Measurements from ENCODE around the gene BACH2. TPM values are rescaled to one million over a fixed set of nuclear protein-coding genes. Genes with fewer than 3 reads are reported as not detected.

Gene BACH2
- total and polyA plus RNA-seq, 2 of the 8 experiments (the other 6 are each of a cell fraction or from before 2014, with no cell fraction given): 1.9 to 5.9 TPM

- Histone ChIP-seq H2AK5ac (ENCODE audit: low read depth, low read length) (no peak overlapping the region), H3K79me1 (ENCODE audit: low read depth, low read length) (no peaks in the 10 kb centered on the region), H4K20me1 (replicated peaks in 1 of 2; ENCODE audit: control insufficient read depth in 1 of 2, insufficient read depth in 2 of 2, low read length in 2 of 2) (no peaks in the 10 kb centered on the region), H2BK15ac (ENCODE audit: low read length) (no peak overlapping the region), H2BK20ac (ENCODE audit: low read length) (no peak overlapping the region), H3K27ac (ENCODE audit: low read depth, low read length) (no peak overlapping the region), H3K4me1 (replicated peaks in 1 of 4; ENCODE audit: control insufficient read depth in 3 of 4, insufficient read depth in 4 of 4, low read length in 3 of 4) (peaks cover 0 to 3% (median 1%) of the 10 kb centered on the region in 4 experiments; a peak in 2 of 7 replicates), H3K4ac (replicated peaks; ENCODE audit: insufficient read length, low read depth, low read length) (no peak overlapping the region), H3K9me3 (ENCODE audit: insufficient read depth in 2 of 2, low read depth in 1 of 2, low read length in 1 of 2) (no peaks in the 10 kb centered on the region; a peak in 1 of 4 replicates), H3K27me3 (replicated peaks in 1 of 4; ENCODE audit: control insufficient read depth in 3 of 4, extremely low read depth in 1 of 4, insufficient read depth in 3 of 4, low read length in 3 of 4) (no peaks in the 10 kb centered on the region), H3K18ac (ENCODE audit: extremely low read depth, low read length) (no peak overlapping the region), H3K23me2 (ENCODE audit: low read depth, low read length) (no peaks in the 10 kb centered on the region), H2AFZ (ENCODE audit: low read length) (no peak overlapping the region), H2BK120ac (replicated peaks; ENCODE audit: low read depth, low read length) (no peak overlapping the region), H3K14ac (ENCODE audit: insufficient read length) (no peak overlapping the region), H3K56ac (replicated peaks; ENCODE audit: insufficient read length, low read depth, low read length) (no peak overlapping the region), H3K79me2 (ENCODE audit: control insufficient read depth in 1 of 2, insufficient read depth in 2 of 2, low read length in 2 of 2) (no peaks in the 10 kb centered on the region), H4K5ac (ENCODE audit: insufficient read length, low read depth, low read length) (no peak overlapping the region), H3K36me3 (ENCODE audit: control insufficient read depth in 2 of 4, insufficient read depth in 4 of 4, low read length in 3 of 4) (no peaks in the 10 kb centered on the region), H3K9ac (replicated peaks in 1 of 4; ENCODE audit: extremely low read depth in 1 of 4, low read depth in 3 of 4, low read length in 3 of 4) (no peak overlapping the region), H3K4me2 (ENCODE audit: insufficient read depth in 1 of 2, low read depth in 2 of 2, low read length in 2 of 2) (no peak overlapping the region), H3K4me3 (ENCODE audit: extremely low read depth in 1 of 4, insufficient read depth in 2 of 4, low read depth in 3 of 4, low read length in 4 of 4) (no peak overlapping the region), H2BK12ac (ENCODE audit: low read depth, low read length) (no peak overlapping the region), H2BK5ac (ENCODE audit: low read depth, low read length) (no peak overlapping the region), H4K91ac (replicated peaks; ENCODE audit: insufficient read length, low read length) (no peak overlapping the region), H4K8ac (ENCODE audit: extremely low read depth, insufficient read depth, low read length) (no peak overlapping the region), H3K23ac (ENCODE audit: insufficient read length) (no peak overlapping the region)
- WGBS, 2 experiments (ENCODE audit: extremely low coverage in 1 of 2, insufficient coverage in 1 of 2, insufficient read length in 1 of 2, insufficient replicate concordance in 2 of 2, low coverage in 1 of 2, low lambda C conversion rate in 2 of 2, missing lambda C conversion rate in 1 of 2): 67% methylated on average over 7 of the region's 7 CpGs; no CpG with 5 or more reads in 1 of the 2 experiments
- DNase-seq (ENCODE audit: low read depth in 1 of 2, low spot score in 2 of 2) (no peak), FAIRE-seq (peak; percentile 36)
- TF ChIP-seq BCL11A (IDR thresholded peaks at IDR 0.05; ENCODE audit: low read depth in 2 of 2, low read length in 2 of 2) (no peak), SIX5 (IDR thresholded peaks at IDR 0.05; ENCODE audit: low read depth, low read length) (no peak), SUZ12 (IDR thresholded peaks at IDR 0.05; ENCODE audit: low read length) (no peak), YY1 (IDR thresholded peaks at IDR 0.05; ENCODE audit: low read depth, low read length) (no peak), CTCF (IDR thresholded peaks at IDR 0.05; ENCODE audit: control extremely low read depth in 1 of 3, insufficient read depth in 1 of 3, low read depth in 1 of 3, low read length in 3 of 3) (no peak), EGR1 (IDR thresholded peaks at IDR 0.05; ENCODE audit: borderline replicate concordance, low read depth, low read length) (no peak), MAFK (IDR thresholded peaks at IDR 0.05; ENCODE audit: low read depth, low read length) (no peak)
- TF ChIP-seq, protein P1, sequence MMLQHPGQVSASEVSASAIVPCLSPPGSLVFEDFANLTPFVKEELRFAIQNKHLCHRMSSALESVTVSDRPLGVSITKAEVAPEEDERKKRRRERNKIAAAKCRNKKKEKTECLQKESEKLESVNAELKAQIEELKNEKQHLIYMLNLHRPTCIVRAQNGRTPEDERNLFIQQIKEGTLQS (IDR thresholded peaks at IDR 0.05; ENCODE audit: insufficient read depth, low read depth, low read length): no peak
- ChIA-PET CTCF (ENCODE audit: partially characterized antibody) (interaction anchor here (1.3 to 4.0 kb wide), 4 partner anchors 8 to 331 kb away, joined by 3 to 27 read pairs (median 6); no protein-coding TSS in a partner anchor), POLR2A (ENCODE audit: partially characterized antibody) (interaction anchor here (1.0 kb wide), 1 partner anchor 99 kb away, joined by 3 read pairs; no protein-coding TSS in a partner anchor)
Observed at GRCh38 chr6:90271831-90272230, 24.8 kb downstream of the BACH2 start.
